ENCODE data around the gene SNX8.

- TF ChIP-seq CTCF (conservative IDR thresholded peaks at IDR 0.05; ENCODE audit: low read length) (no peak), EZH2phosphoT487 (IDR thresholded peaks at IDR 0.05; ENCODE audit: borderline replicate concordance, low read depth, low read length) (no peak)
Observed at GRCh38 chr7:2257046-2257551, 57.1 kb downstream of the SNX8 start.

All from OCI-LY7 (cell line).